ENCODE results near the gene SACM1L.

Gene SACM1L

GRCh38 chr3:45786801-45787495 lies 97.8 kb downstream of the SACM1L start:
- no peak for DNase-seq (ENCODE audit: low read depth)

- DNase-seq (ENCODE audit: low read depth), result no peak
Observed at GRCh38 chr3:45787551-45787950, 98.4 kb downstream of the SACM1L start.

GRCh38 chr3:45789235-45789812 lies 100.1 kb downstream of the SACM1L start:
- DNase-seq (ENCODE audit: low read depth), result no peak

GRCh38 chr3:45790596-45790995 lies 101.4 kb downstream of the SACM1L start:
- no peak for DNase-seq (ENCODE audit: low read depth)

GRCh38 chr3:45792036-45792435 lies 102.8 kb downstream of the SACM1L start:
- DNase-seq (ENCODE audit: low read depth), result no peak

GRCh38 chr3:45792516-45793172 lies 103.4 kb downstream of the SACM1L start:
- DNase-seq (ENCODE audit: low read depth), result no peak

GRCh38 chr3:45793482-45794176 lies 104.4 kb downstream of the SACM1L start:
- no peak for DNase-seq (ENCODE audit: low read depth)

GRCh38 chr3:45794177-45794560 lies 105.0 kb downstream of the SACM1L start:
- no peak for DNase-seq (ENCODE audit: low read depth)

- DNase-seq (ENCODE audit: low read depth), result no peak
Observed at GRCh38 chr3:45794660-45795059, 105.5 kb downstream of the SACM1L start.
